HepG2 (cell line): ENCODE data around the gene MATN1.

Experiments
- AFF4 ChIP-seq: sonication (generic); formaldehyde crosslinking; IDR thresholded peaks from 2 replicates; pipeline ENCODE4 v1.4.0; 2020; ENCODE audit warnings: missing genetic modification reagents
- CBX2 ChIP-seq, 2 experiments: fragments of 200-600 bp in 1 of 2; sonication (generic); formaldehyde crosslinking in 1 of 2; IDR thresholded peaks; 2 replicates each; pipeline versions ENCODE4 v1.7.0 to v1.8.1; 2018 to 2022; ENCODE audit warnings: low read depth in 2 of 2, low read length in 1 of 2, mild to moderate bottlenecking in 1 of 2, missing genetic modification reagents in 1 of 2
- CTCF ChIP-seq: sonication (generic); formaldehyde crosslinking; IDR thresholded peaks from 2 replicates; pipeline ENCODE4 v1.5.0; 2020; ENCODE audit warnings: mild to moderate bottlenecking, missing genetic modification reagents, moderate library complexity
- JUN ChIP-seq: sonication (generic); formaldehyde crosslinking; IDR thresholded peaks from 2 replicates; pipeline ENCODE4 v1.4.0; 2020; ENCODE audit warnings: mild to moderate bottlenecking, missing genetic modification reagents
- TCF7L2 ChIP-seq: IDR thresholded peaks from 2 replicates; pipeline ENCODE4 v1.6.1; 2011; ENCODE audit warnings: mild to moderate bottlenecking, low read depth, low read length, moderate library complexity
- TGIF2 ChIP-seq: IDR thresholded peaks from 2 replicates; pipeline ENCODE4 v1.6.1; 2016; ENCODE audit warnings: control low read depth, missing compliant biosample characterization
- ZNF232 ChIP-seq: sonication (generic); formaldehyde crosslinking; IDR thresholded peaks from 2 replicates; pipeline ENCODE4 v1.4.0; 2020; ENCODE audit warnings: missing genetic modification reagents, borderline replicate concordance
- ZNF431 ChIP-seq: sonication (generic); formaldehyde crosslinking; IDR thresholded peaks from 2 replicates; pipeline ENCODE4 v1.9.0; 2022; ENCODE audit warnings: missing genetic modification reagents, low read depth, mild to moderate bottlenecking, borderline replicate concordance

- no peak for TF ChIP-seq CTCF (CRISPR knock-in tag)
- TF ChIP-seq TGIF2 = no peak
- no peak for TF ChIP-seq ZNF232 (CRISPR knock-in tag)
- TF ChIP-seq JUN (CRISPR knock-in tag) = no peak
- TF ChIP-seq CBX2 (IDR thresholded peaks at IDR 0.05; ENCODE audit: low read depth, low read length) = no peak
- no peak for TF ChIP-seq CBX2 (CRISPR knock-in tag; IDR thresholded peaks at IDR 0.05; ENCODE audit: low read depth)
- no peak for TF ChIP-seq ZNF431 (CRISPR knock-in tag)
- TF ChIP-seq TCF7L2 = no peak
- TF ChIP-seq AFF4 = no peak
These were observed 1.5 kb upstream of the MATN1 start for GRCh38 chr1:30724655-30725421.
